ENCODE measurements around the gene GTF2H1.
A peak's percentile ranks its signal among the peaks of the same experiment; 100 is the strongest.
"Not testable (repeated sequence)": the region's sequence is repeated elsewhere in the genome, so short reads cannot be mapped to it uniquely, and the experiment has no call there.

The GTF2H1 gene

DNA sequence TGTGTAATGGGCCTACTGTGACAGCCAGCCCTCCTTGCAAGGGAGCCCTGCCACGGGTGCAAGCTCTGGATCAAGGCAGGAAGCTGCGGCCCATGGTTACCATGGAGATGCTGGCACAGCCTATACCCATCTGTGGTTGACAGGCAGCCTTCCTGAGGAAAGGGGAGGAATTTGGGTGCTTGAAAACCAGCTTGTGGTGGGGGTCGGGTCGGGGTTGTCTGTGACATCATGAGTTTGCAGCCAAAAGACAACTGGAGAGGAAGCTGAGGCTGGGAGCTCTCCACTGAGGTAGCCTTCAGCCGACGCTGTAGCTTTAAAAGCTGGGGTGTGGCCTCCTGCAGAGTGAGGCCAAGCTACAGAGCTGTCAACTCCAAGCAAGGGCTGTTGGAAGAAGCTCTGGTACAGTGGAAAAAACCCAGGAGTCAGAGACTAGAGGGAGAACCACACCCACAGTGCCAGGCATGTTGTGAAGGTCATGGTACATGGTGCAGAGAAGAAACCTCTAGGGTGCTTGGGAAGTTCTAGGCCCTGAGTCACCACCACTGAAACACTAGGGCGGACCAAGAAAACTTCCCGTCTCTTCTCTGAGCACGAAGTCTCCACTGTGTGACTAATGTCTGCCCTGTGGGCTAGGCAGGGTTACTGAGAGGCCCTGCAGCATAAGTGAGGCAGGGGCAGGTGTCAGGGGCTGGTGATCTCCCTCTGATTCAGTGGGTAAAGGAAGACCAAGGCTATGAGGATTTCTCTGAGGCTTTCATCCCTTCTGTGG lies 61.2 kb downstream of the GTF2H1 start:
- DNase-seq, result peak; percentile 37

DNA sequence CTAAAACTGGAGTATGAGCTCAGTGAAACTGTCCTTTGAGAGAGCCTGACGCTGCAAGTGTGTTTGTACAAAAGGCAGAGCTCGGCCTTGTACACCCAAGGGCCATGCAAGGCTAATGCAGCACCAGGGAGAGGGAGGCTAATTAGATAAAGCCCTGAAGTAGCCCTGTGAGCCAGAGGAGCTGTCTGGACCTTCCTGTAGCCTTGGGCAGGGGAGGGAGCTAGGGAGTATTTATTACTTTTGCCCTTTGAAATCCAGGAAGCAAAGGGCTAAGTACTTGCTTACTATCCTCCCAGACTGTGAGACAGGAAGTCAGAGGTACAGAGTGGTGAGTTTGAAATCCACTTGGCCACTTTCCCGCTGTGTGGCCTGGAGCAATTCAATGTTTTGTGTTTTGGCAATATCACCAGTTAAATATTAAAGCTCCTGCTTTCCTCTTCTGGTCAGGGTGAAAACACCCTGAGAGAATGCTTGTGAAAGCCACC lies 61.8 kb downstream of the GTF2H1 start:
- no peak for DNase-seq

DNA sequence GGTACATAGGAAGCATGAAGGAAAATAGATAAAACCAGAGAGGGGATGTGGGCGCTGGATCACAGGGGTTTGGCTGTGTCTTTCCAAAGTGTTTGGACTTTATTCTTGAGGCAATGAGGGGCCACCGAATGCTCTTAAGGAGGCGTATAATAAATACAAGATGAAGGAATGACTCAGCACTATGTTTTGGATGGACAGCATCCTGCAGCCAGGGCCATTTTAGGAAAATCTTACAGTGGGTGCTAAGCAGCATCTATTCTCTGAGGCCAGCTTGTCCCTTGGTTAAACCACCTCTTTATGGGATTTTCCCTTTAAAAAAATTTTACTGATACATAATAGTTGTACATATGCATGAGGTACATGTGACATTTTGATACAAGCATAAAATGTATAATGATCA lies 67.7 kb downstream of the GTF2H1 start:
- no peak for DNase-seq

DNA sequence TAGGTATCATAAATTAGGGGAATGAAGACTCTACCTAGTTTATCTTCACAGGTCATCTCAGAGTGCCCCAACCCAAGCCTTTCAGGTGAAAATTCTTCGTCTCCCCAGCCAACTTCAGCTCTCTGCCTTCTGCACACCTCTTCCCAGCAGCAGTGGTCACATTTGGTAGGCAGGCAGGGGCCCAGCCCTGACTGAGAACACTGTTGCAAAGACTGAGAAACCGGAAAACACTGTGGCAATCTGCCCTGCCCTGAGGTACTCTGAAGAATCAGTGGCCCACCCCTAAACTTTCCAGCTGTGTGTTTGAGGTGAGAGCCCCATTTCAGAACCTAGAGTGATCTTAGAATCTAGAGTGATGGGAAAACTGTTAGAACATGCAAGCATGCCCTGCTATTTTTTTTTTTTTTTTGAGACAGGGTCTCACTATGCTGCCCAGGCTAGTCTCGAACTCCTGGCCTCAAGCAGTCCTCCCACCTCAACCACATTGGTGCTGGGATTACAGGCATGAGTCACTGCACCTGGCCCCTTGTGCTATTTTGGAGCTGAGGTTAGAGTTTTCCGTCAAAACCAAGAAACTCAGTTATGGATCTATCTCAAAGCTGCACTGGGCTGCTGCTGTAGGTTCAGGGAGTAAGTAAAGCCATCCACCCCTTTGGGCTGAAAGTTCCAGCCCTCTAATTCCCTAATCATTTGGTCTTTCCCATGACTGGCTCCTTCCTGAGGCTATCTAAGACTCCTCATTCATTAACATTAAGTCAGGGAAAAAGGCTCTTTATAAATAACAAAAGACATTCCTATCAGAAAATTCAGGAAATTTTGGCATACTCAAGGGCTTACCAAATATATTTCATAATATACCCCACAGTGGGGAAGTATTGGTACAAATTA lies 70.3 kb downstream of the GTF2H1 start:
- no peak for DNase-seq

DNA sequence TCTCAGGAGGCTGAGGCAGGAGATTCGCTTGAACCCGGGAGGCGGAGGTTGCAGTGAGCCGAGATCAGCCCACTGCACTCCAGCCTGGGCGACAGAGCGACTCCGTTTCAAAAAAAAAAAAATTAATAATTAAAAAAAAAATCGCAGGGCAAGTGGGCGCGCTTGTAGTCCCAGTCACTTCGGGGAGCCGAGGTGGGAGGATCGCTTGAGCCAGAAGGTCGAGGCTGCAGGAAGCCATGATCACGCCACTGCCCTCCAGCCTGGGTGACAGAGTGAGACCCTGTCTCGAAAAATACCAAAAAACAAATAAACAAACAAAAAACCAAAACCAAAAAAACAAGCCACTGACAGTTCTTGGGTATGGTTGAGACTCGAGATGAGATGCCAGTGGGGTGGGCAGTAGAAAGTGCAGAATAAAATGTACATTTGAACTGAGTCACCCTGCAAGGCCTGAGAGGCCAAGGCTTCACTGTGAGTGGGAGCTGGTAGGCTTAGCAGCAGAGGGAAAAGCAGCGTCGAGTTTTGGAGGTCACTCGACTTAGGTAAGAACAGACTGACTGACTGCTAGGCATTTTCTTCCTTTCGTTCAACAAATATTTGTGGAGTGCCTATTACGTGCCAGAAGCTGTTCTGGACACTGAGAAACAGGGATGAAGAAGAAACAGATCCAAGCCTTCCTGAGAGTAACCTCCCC lies 71.4 kb downstream of the GTF2H1 start:
- no peak for DNase-seq

DNA sequence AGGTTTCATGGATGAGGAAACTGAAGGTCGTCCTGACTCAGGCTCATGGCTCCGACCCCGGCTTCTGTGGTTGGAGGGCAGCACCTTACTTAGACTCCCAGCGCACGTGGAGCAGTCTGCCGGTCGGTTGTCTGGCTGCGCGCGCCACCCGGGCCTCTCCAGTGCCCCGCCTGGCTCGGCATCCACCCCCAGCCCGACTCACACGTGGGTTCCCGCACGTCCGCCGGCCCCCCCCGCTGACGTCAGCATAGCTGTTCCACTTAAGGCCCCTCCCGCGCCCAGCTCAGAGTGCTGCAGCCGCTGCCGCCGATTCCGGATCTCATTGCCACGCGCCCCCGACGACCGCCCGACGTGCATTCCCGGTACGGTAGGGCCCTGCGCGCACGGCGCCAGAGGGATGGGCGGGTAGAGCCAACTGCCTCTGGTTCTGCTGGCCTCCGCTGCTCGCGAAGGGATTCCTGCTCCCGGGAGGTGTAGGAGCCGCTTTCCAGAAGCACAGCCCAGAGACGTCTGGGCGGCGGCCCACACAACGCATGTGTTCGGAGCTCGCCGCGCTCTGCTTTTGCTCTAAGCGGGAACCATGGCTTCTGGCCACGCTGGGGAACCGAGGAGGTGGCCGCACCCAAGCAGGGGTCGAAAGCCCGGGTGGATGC lies 72.0 kb downstream of the GTF2H1 start, which contains the start of gene LDHA:
Gene LDHA, plus strand, starts transcription at position 289 of the 653 bp plus-strand sequence. CDS start 2,280 bp downstream, outside the sequence.
- peak; percentile 93 for DNase-seq

DNA sequence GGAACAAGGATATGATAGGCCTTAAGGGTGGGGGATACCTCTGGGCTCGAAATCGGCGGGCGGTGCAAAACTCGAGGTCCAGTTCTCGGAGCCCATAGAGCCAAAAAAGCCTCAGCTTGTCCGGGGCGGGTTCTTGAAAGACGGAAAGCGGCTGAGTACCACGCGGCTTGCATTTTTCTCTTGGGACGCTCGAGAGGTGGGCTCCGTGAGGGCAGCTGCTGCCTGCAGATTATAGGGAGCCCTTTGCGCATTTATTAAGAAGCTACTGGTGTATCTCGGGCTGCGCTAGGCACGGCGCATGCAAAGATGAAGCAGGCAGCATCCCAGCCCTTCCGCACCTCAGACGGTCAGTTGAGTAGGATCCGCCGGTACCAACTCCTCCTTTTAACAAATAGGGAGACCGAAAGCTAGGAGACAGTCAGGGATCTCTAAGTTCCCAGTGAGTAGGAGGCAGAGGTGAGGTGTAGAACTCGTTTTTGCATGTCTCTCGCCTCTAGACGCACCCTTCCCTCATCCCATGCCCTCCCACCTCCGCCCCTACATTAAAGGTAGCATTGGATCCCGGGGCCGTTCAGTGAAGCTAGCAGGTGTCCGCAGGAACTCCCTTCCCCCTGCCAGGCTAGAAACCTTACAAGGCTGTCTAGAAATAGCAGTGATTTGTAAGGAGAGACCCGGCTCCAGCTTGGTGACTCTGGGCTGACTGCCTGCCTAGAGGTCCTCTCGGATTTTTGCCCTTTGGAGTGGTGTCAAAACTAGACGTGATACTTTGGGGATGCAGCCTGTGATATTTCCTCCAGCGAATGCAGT lies 72.8 kb downstream of the GTF2H1 start:
- DNase-seq, result peak; percentile 64

DNA sequence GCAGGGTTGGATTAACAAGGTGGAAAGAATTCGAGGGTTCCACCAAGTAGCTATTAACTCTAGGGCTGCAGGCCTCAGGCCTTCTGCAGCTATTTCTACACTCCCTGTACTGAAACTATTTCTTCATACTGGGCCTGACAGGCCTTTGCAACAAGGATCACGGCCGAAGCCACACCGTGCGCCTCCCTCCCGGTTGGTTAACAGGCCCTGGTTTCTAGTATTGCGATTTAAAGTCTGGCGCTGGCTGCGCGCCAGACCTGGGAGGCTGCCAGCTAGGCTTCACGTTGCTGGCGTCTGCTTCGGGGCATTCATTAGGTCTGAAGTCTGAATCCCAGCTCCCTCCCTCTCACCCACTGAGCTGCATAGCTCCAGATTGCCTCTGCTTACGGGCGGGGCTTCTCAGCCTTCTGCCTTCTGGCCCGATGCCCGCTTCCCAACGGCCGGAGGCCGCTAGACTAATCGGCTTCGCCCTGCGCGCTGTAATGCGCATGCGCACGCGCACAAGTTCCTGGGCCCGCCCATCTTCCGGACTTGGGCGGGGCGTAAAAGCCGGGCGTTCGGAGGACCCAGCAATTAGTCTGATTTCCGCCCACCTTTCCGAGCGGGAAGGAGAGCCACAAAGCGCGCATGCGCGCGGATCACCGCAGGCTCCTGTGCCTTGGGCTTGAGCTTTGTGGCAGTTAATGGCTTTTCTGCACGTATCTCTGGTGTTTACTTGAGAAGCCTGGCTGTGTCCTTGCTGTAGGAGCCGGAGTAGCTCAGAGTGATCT lies 73.6 kb downstream of the GTF2H1 start:
- peak; percentile 98 for DNase-seq

DNA sequence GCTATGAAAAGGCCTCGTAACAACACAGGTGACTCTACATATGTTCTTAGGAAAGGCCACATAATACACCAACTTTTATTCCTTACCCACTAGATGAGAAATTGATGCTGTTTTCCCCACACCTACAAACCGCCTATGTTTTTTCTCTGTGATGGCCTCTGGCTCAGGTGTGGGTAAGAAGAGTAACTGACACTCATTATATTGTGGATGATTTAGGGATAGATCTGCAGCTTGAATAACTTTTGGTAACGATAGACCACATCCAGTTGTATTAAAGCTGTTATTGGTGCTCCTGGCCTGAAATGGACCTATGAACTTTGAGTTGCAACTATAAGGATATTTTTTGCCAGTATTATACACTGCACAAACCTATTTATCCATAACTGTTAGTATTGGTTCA lies 75.6 kb downstream of the GTF2H1 start:
- DNase-seq, result no peak

DNA sequence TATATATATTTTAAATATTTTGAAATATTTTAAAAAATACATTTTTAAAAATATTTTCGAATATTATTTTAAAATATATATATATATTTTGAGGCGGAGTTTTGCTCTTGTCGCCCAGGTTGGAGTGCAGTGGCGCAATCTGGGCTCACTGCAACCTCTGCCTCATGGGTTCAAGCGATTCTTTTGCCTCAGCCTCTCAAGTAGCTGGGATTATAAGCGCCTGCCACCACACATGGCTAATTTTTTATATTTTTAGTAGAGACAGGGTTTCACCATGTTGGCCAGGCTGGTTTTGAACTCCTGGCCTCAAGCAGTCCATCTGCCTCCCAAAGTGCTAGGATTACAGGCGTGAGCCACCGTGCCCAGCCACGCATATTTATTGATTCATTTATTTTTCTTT lies 78.7 kb downstream of the GTF2H1 start:
- DNase-seq, result not testable (repeated sequence)

DNA sequence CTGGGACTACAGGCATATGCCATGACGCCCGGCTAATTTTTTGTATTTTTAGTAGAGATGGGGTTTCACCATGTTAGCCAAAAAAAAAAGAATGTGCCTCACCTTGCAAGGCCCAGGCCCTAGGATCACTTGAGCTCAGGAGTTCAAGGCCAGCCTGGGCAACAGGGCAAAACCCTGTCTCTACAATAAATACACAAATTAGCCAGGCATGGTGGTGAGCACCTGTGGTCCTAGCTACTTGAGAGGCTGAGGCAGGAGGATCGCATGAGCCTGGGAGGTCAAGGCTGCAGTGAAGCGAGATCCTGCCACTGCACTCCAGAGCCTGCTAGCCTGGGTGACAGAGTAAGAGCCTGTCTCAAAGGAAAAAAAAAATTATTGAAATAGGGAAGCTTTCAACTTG lies 81.7 kb downstream of the GTF2H1 start:
- DNase-seq, result no peak

DNA sequence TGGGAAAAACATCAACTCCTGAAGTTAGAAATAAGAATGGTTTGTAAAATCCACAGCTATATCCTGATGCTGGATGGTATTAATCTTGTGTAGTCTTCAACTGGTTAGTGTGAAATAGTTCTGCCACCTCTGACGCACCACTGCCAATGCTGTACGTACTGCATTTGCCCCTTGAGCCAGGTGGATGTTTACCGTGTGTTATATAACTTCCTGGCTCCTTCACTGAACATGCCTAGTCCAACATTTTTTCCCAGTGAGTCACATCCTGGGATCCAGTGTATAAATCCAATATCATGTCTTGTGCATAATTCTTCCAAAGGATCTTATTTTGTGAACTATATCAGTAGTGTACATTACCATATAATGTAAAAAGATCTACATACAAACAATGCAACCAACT lies 85.0 kb downstream of the GTF2H1 start:
- DNase-seq, result not testable (repeated sequence)

DNA sequence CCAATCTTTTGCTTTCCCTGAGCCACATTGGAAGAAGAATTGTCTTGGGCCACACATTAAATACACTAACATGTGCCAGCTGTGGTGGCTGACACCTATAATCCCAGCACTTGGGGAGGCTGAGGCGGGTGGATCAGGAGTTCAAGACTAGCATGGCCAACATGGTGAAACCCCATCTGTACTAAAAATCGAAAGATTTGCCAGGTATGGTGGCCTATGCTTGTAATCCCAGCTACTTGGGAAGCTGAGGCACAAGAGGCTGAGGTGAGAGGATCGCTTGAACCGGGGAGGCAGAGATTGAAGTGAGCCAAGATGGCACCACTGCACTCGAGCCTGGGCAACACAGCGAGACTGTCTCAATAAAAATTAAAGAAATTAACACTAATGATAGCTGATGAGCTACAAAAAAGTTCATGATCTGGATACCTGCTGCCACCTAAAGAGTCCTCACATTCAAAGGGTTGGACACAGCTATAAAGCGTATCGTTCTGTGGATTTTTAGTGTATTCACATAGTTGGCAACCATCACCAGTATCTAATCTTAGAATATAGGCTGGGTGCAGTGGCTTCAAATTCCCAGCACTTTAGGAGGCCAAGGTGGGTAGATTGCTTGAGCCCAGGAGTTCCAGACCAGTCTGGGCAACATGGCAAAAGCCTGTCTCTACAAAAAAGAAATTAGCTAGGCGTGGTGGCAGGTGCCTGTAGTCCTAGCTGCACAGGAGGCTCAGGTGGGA lies 86.4 kb downstream of the GTF2H1 start:
- DNase-seq, result no peak

DNA sequence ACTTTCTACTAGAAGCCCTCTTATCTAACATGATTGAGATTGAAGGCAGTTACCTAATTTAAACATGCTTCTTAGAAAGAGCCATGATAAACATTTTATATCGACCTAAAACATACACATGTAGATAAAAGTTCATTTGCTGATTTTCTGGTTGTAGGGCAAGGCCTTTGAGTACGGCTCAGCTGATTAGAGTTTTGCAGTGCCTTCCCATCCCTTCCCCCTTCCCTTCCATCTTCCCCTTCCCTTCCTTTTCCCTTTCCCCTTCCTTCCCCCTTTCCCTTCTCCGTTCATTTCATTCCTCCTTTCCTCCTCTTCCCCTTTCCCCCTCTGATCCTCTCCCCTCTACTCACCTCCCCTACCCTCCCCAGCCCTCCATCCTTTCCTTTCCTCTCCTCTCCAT lies 94.1 kb downstream of the GTF2H1 start:
- no peak for DNase-seq

Measured in NCI-H1092 treated with DMSO at 0.1 percent for 48 hours (cell line).